Measurements from ENCODE around the gene PPT2. TPM values are rescaled to one million over a fixed set of nuclear protein-coding genes. Genes with fewer than 3 reads are reported as not detected.

Gene PPT2
- total and polyA plus RNA-seq, 2 of the 13 experiments (the other 11 are each of a cell fraction or from before 2014, with no cell fraction given), result 39.2 to 61.8 TPM

DNA sequence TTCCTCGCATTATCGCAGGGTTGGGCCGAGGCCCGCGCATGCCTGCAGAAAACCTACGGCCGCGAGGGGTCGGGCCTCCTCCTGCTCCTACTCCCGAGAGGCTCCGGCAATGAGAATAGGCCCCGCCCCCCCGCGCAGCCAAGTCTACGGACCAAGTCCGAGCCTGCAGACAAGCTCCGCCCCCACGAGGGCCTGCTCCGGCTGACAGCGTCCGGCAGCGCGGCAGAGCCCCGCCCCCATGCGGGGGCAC lies 41.6 kb downstream of the PPT2 start (continued):
- peak; percentile 38; the same call in 1 of the 2 replicates for TF ChIP-seq CBFB (CRISPR knock-in tag; IDR thresholded peaks at IDR 0.05)

DNA sequence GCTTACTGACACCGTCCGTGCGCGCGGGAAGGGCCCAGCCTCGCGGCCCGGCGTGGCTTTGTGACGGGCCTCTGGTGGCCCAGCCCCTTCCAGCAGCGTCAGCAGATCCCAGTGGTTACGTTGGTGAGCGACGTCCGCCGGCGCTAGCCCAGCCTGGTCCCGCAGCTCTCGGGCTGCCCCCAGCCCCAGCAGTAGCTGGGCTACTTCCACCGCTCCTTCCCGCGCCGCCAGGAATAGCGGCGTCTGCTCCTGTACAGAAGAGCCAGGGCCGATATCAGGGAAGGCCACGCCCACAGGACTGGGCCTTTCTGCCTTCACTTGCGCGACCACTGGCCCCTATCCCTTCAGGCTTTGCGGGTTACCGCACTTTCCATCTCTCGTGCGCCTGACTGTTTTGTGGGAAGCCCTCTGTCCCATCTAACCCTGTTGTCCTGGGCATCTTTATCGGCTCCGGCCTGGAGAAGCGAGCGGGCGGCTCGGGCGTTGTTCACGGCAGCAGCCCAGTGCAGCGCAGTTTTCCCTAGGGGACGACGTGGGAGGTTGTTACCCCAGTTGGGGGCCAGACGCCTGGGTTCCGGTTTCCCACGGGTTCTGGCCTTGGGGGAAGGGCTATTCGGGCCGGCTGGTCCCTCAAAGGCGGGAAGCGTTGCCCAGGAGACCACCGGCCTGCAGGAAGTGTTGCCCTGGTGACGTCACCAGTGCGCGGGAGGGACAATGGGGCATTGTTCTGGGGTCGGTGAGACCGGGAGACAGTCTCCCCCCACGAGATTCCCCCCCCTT lies 42.2 kb downstream of the PPT2 start:
- FAIRE-seq, result peak; percentile 56
- H3K4me2 ChIP-seq (ENCODE audit: low read depth, low read length), result peak overlapping the region; percentile 99
- in situ Hi-C loops (cut with HindIII; ENCODE audit: extremely low pct_ligation_motif_present, low pct_unique_long_range_greater_than_20kb) (no loop called here), intact Hi-C loops (cut with micrococcal nuclease; ENCODE audit: unreplicated experiment) (loop anchor here (1.0 to 5.0 kb wide), 4 partner anchors 18 to 79 kb away; partner anchors contain the start of genes PPT2 and RNF5)
- H3K36me3 ChIP-seq (replicated peaks in 1 of 2; ENCODE audit: control insufficient read depth in 1 of 2, insufficient read depth in 2 of 2, low read length in 2 of 2), result no peaks in the 10 kb centered on the region
- H3K9ac ChIP-seq (ENCODE audit: insufficient read depth, low read depth, low read length), result peak overlapping the region; percentile 99
- peaks cover under 1 to 5% of the 10 kb centered on the region in 2 experiments; a peak in 2 of 5 replicates for H3K27me3 ChIP-seq (ENCODE audit: control insufficient read depth in 1 of 2, insufficient read depth in 2 of 2, low read length in 2 of 2)
- no peaks in the 10 kb centered on the region for H4K20me1 ChIP-seq (ENCODE audit: insufficient read depth, low read length)
- H3K27ac ChIP-seq (ENCODE audit: extremely low read length, insufficient read depth, low read length), result peak overlapping the region; percentile 98
- 2% methylated on average over 32 of the region's 58 CpGs for WGBS (ENCODE audit: low lambda C conversion rate)
- POLR2A ChIA-PET, result interaction anchor here (0.6 to 3.0 kb wide), 23 partner anchors 9 to 1258 kb away, joined by 3 to 82 read pairs (median 4); partner anchors contain the start of genes AGPAT1, ATF6B, DXO and FKBPL
- H3K79me2 ChIP-seq (ENCODE audit: insufficient read depth, low read length), result no peaks in the 10 kb centered on the region
- H3K4me3 ChIP-seq (replicated peaks in 1 of 3; ENCODE audit: insufficient read depth in 1 of 3, low read depth in 2 of 3, low read length in 3 of 3), result peak overlapping the region; percentile 71 to 96 (median 94)
- H2AFZ ChIP-seq (ENCODE audit: low read length), result no peak overlapping the region
- H3K4me1 ChIP-seq (ENCODE audit: insufficient read depth, low read length), result peaks cover 63% of the 10 kb centered on the region
- peak; percentile 85 for ATAC-seq
- CTCF ChIA-PET (ENCODE audit: low intra/inter-chr PET ratio, low total read pairs), result interaction anchor here (1.0 kb wide), 1 partner anchor 42 kb away, joined by 4 read pairs; the partner anchor contains the start of gene PPT2
- DNase-seq (ENCODE audit: low spot score), result peak; percentile 88
- no peaks in the 10 kb centered on the region for H3K9me3 ChIP-seq (ENCODE audit: low read length)
- BruUV-seq (replicated peaks), result TSS peak; percentile 98
- no peak for TF ChIP-seq SRF (IDR thresholded peaks at IDR 0.05; ENCODE audit: low read depth, low read length)
- TF ChIP-seq, protein P1, sequence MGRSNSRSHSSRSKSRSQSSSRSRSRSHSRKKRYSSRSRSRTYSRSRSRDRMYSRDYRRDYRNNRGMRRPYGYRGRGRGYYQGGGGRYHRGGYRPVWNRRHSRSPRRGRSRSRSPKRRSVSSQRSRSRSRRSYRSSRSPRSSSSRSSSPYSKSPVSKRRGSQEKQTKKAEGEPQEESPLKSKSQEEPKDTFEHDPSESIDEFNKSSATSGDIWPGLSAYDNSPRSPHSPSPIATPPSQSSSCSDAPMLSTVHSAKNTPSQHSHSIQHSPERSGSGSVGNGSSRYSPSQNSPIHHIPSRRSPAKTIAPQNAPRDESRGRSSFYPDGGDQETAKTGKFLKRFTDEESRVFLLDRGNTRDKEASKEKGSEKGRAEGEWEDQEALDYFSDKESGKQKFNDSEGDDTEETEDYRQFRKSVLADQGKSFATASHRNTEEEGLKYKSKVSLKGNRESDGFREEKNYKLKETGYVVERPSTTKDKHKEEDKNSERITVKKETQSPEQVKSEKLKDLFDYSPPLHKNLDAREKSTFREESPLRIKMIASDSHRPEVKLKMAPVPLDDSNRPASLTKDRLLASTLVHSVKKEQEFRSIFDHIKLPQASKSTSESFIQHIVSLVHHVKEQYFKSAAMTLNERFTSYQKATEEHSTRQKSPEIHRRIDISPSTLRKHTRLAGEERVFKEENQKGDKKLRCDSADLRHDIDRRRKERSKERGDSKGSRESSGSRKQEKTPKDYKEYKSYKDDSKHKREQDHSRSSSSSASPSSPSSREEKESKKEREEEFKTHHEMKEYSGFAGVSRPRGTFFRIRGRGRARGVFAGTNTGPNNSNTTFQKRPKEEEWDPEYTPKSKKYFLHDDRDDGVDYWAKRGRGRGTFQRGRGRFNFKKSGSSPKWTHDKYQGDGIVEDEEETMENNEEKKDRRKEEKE (IDR thresholded peaks at IDR 0.05), result no peak
- TF ChIP-seq, protein P2, sequence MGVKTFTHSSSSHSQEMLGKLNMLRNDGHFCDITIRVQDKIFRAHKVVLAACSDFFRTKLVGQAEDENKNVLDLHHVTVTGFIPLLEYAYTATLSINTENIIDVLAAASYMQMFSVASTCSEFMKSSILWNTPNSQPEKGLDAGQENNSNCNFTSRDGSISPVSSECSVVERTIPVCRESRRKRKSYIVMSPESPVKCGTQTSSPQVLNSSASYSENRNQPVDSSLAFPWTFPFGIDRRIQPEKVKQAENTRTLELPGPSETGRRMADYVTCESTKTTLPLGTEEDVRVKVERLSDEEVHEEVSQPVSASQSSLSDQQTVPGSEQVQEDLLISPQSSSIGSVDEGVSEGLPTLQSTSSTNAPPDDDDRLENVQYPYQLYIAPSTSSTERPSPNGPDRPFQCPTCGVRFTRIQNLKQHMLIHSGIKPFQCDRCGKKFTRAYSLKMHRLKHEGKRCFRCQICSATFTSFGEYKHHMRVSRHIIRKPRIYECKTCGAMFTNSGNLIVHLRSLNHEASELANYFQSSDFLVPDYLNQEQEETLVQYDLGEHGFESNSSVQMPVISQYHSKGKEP (CRISPR knock-in tag; IDR thresholded peaks at IDR 0.05), result no peak
- no peak for TF ChIP-seq NFYC (CRISPR knock-in tag; IDR thresholded peaks at IDR 0.05)
- TF ChIP-seq AHR (CRISPR knock-in tag; IDR thresholded peaks at IDR 0.05), result peak; percentile 54; the same call in 1 of the 2 replicates
- TF ChIP-seq, protein P3, sequence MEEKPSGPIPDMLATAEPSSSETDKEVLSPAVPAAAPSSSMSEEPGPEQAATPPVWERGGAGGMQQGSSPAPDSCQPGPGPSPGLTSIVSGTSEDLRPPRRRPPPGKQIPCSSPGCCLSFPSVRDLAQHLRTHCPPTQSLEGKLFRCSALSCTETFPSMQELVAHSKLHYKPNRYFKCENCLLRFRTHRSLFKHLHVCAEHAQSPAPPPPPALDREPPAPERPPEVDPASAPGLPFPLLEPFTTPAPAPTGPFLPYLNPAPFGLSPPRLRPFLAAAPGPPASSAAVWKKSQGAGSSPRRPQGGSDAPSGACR (CRISPR knock-in tag; IDR thresholded peaks at IDR 0.05), result 0 out of 2 replicates have a peak, but pooled peaks have one; percentile 68
- peak; percentile 89; the same call in 1 of the 2 replicates for TF ChIP-seq ZNF253 (CRISPR knock-in tag; IDR thresholded peaks at IDR 0.05; ENCODE audit: borderline replicate concordance)
- no peak; the same call in 1 of the 2 replicates for TF ChIP-seq AKAP8 (CRISPR knock-in tag; IDR thresholded peaks at IDR 0.05)
- no peak for TF ChIP-seq GABPA (IDR thresholded peaks at IDR 0.05; ENCODE audit: low read depth, low read length)
- peak; percentile 69 for TF ChIP-seq GABPA (CRISPR knock-in tag; IDR thresholded peaks at IDR 0.05; ENCODE audit: low read depth)
- TF ChIP-seq, protein P4, sequence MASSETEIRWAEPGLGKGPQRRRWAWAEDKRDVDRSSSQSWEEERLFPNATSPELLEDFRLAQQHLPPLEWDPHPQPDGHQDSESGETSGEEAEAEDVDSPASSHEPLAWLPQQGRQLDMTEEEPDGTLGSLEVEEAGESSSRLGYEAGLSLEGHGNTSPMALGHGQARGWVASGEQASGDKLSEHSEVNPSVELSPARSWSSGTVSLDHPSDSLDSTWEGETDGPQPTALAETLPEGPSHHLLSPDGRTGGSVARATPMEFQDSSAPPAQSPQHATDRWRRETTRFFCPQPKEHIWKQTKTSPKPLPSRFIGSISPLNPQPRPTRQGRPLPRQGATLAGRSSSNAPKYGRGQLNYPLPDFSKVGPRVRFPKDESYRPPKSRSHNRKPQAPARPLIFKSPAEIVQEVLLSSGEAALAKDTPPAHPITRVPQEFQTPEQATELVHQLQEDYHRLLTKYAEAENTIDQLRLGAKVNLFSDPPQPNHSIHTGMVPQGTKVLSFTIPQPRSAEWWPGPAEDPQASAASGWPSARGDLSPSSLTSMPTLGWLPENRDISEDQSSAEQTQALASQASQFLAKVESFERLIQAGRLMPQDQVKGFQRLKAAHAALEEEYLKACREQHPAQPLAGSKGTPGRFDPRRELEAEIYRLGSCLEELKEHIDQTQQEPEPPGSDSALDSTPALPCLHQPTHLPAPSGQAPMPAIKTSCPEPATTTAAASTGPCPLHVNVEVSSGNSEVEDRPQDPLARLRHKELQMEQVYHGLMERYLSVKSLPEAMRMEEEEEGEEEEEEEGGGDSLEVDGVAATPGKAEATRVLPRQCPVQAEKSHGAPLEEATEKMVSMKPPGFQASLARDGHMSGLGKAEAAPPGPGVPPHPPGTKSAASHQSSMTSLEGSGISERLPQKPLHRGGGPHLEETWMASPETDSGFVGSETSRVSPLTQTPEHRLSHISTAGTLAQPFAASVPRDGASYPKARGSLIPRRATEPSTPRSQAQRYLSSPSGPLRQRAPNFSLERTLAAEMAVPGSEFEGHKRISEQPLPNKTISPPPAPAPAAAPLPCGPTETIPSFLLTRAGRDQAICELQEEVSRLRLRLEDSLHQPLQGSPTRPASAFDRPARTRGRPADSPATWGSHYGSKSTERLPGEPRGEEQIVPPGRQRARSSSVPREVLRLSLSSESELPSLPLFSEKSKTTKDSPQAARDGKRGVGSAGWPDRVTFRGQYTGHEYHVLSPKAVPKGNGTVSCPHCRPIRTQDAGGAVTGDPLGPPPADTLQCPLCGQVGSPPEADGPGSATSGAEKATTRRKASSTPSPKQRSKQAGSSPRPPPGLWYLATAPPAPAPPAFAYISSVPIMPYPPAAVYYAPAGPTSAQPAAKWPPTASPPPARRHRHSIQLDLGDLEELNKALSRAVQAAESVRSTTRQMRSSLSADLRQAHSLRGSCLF (CRISPR knock-in tag; IDR thresholded peaks at IDR 0.05; ENCODE audit: borderline replicate concordance), result no peak; the same call in 1 of the 2 replicates
